ENCODE data around the gene MYT1. TPM values are rescaled to one million over a fixed set of nuclear protein-coding genes. Genes with fewer than 3 reads are reported as not detected.
"Not testable (repeated sequence)": the region's sequence is repeated elsewhere in the genome, so short reads cannot be mapped to it uniquely, and the experiment has no call there.

The MYT1 gene
- total and polyA plus RNA-seq, 9 of the 15 experiments (the other 6 are each of a cell fraction or from before 2014, with no cell fraction given), result 0.02 to 0.12 (median 0.06) TPM; not detected in 4

GRCh38 chr20:64121586-64121985 is 42.7 kb upstream of the MYT1 start:
- CTCF ChIA-PET (ENCODE audit: low intra/inter-chr PET ratio), result interaction anchor here (2.3 kb wide), 1 partner anchor 39 kb away, joined by 14 read pairs; the partner anchor contains the start of gene LKAAEAR1
- in situ Hi-C loops (cut with MboI) (no loop called here), intact Hi-C loops (cut with micrococcal nuclease) (loop anchor here (5.0 kb wide), 1 partner anchor 84 kb away; the partner anchor contains the start of gene C20orf204)
- Histone ChIP-seq H3K79me2 (ENCODE audit: control insufficient read depth, insufficient read depth, low read length) (no peaks in the 10 kb centered on the region), H3K27me3 (ENCODE audit: control insufficient read depth in 2 of 2, insufficient read depth in 2 of 2, low read length in 2 of 2) (peaks cover 0 to 14% of the 10 kb centered on the region in 2 experiments; a peak in 2 of 5 replicates), H3K27ac (ENCODE audit: extremely low read depth, low read depth, low read length) (no peak overlapping the region), H3K4me3 (no peak overlapping the region), H3K9me1 (ENCODE audit: control insufficient read depth, insufficient read depth, low read length) (no peaks in the 10 kb centered on the region), H3K4me1 (replicated peaks in 1 of 2; ENCODE audit: control insufficient read depth in 2 of 2, insufficient read depth in 2 of 2, low read length in 2 of 2) (peaks cover 3 to 13% of the 10 kb centered on the region in 2 experiments; a peak in 2 of 5 replicates), H3K4me2 (ENCODE audit: insufficient read depth, low read length) (no peak overlapping the region), H3K36me3 (ENCODE audit: control insufficient read depth, insufficient read depth, low read length) (no peaks in the 10 kb centered on the region), H2AFZ (ENCODE audit: low read depth, low read length) (no peak overlapping the region), H3K9ac (ENCODE audit: insufficient read depth in 1 of 2, low read depth in 2 of 2, low read length in 2 of 2) (no peak overlapping the region), H4K20me1 (replicated peaks; ENCODE audit: control insufficient read depth, insufficient read depth, low read length) (peaks cover under 1% of the 10 kb centered on the region; the same call in 1 of the 2 replicates), H3K9me3 (replicated peaks; ENCODE audit: control insufficient read depth, insufficient read depth, low read depth, low read length) (no peaks in the 10 kb centered on the region)
- ATAC-seq, result no peak
- no peak for DNase-seq (ENCODE audit: extremely low read depth in 1 of 4, low spot score in 3 of 4)
- POLR2A ChIA-PET, result interaction anchor here (0.6 to 1.2 kb wide), 2 partner anchors 17 to 19 kb away, joined by 3 read pairs; no protein-coding TSS in a partner anchor
- no TSS peak for BruUV-seq (replicated peaks)
- 13% methylated on average over 12 of the region's 12 CpGs for WGBS (ENCODE audit: insufficient coverage, low coverage, missing lambda C conversion rate)
- no peak for TF ChIP-seq TCF3 (CRISPR knock-in tag; IDR thresholded peaks at IDR 0.05)
- TF ChIP-seq HEY1 (CRISPR knock-in tag; IDR thresholded peaks at IDR 0.05; ENCODE audit: borderline replicate concordance), result no peak
- no peak for TF ChIP-seq LEF1 (IDR thresholded peaks at IDR 0.05)
- TF ChIP-seq ZNF589 (CRISPR knock-in tag; IDR thresholded peaks at IDR 0.05; ENCODE audit: low read depth), result no peak
- TF ChIP-seq E2F4 (CRISPR knock-in tag; IDR thresholded peaks at IDR 0.05; ENCODE audit: low read depth), result no peak
- no peak for TF ChIP-seq E4F1 (CRISPR knock-in tag; IDR thresholded peaks at IDR 0.05; ENCODE audit: borderline replicate concordance)
- TF ChIP-seq SIX5 (IDR thresholded peaks at IDR 0.05; ENCODE audit: borderline replicate concordance in 1 of 2, insufficient read depth in 1 of 2, low read depth in 1 of 2, low read length in 2 of 2), result no peak
- TF ChIP-seq MYC (IDR thresholded peaks at IDR 0.05; ENCODE audit: low read depth, low read length), result no peak
- no peak for TF ChIP-seq MYC (CRISPR knock-in tag; IDR thresholded peaks at IDR 0.05; ENCODE audit: borderline replicate concordance, low read depth)
- no peak for FAIRE-seq

GRCh38 chr20:64122927-64123326 is 41.3 kb upstream of the MYT1 start:
- H4K20me1 ChIP-seq (replicated peaks; ENCODE audit: control insufficient read depth, insufficient read depth, low read length); H3K79me2 ChIP-seq (ENCODE audit: control insufficient read depth, insufficient read depth, low read length); FAIRE-seq; BruUV-seq (replicated peaks); in situ Hi-C loops (cut with MboI); ATAC-seq; H2AFZ ChIP-seq (ENCODE audit: low read depth, low read length); H3K36me3 ChIP-seq (ENCODE audit: control insufficient read depth, insufficient read depth, low read length); CTCF ChIA-PET (ENCODE audit: low intra/inter-chr PET ratio); H3K9me3 ChIP-seq (replicated peaks; ENCODE audit: control insufficient read depth, insufficient read depth, low read depth, low read length); H3K27ac ChIP-seq (ENCODE audit: extremely low read depth, low read depth, low read length); H3K9me1 ChIP-seq (ENCODE audit: control insufficient read depth, insufficient read depth, low read length); H3K4me3 ChIP-seq; H3K9ac ChIP-seq (ENCODE audit: insufficient read depth in 1 of 2, low read depth in 2 of 2, low read length in 2 of 2); H3K4me2 ChIP-seq (ENCODE audit: insufficient read depth, low read length); DNase-seq (ENCODE audit: extremely low read depth in 1 of 4, low spot score in 3 of 4): not testable (repeated sequence)
- Histone ChIP-seq H3K4me1 (replicated peaks in 1 of 2; ENCODE audit: control insufficient read depth in 2 of 2, insufficient read depth in 2 of 2, low read length in 2 of 2) (peaks cover 3 to 10% of the 10 kb centered on the region in 2 experiments; a peak in 2 of 5 replicates), H3K27me3 (ENCODE audit: control insufficient read depth in 2 of 2, insufficient read depth in 2 of 2, low read length in 2 of 2) (peaks cover 0 to 14% of the 10 kb centered on the region in 2 experiments; a peak in 2 of 5 replicates)
- POLR2A ChIA-PET, result interaction anchor here (1.2 kb wide), 1 partner anchor 15 kb away, joined by 3 read pairs; no protein-coding TSS in a partner anchor
- intact Hi-C loops (cut with micrococcal nuclease), result loop anchor here (5.0 kb wide), 1 partner anchor 86 kb away; the partner anchor contains the start of gene C20orf204
- WGBS (ENCODE audit: insufficient coverage, low coverage, missing lambda C conversion rate), result 3% methylated on average over 11 of the region's 11 CpGs
